WTC11 (cell line): Measurements from ENCODE around the gene INPP4B. TPM values are rescaled to one million over a fixed set of nuclear protein-coding genes. Genes with fewer than 3 reads are reported as not detected.

Experiments
- ATAC-seq: fragments of 200-7000 bp; cut with Tn5 transposase; 2 replicates; pipeline ENCODE4 v1.10.0; 2021; ENCODE audit warnings: mild to moderate bottlenecking, moderate library complexity
- CTCF ChIA-PET: fragments of 300-600 bp; sonication (Branson Sonifier 250); formaldehyde crosslinking; loops from one replicate; lab custom pipeline; 2021; ENCODE audit warnings: antibody characterized with exemption; lab: Charles Lee
- POLR2A ChIA-PET: fragments of 350-600 bp; sonication (Branson Sonifier 250); formaldehyde crosslinking; loops from one replicate; lab custom pipeline; 2021; ENCODE audit warnings: antibody characterized with exemption; lab: Charles Lee
- DNase-seq: peaks from one replicate; pipeline ENCODE4 v3.0.0; 2021; ENCODE audit warnings: low spot score
- H3K27ac Mint-ChIP-seq: 2 replicates; pipeline ENCODE4 v1.8.0; 2021; ENCODE audit warnings: mixed read lengths
- H3K27me3 Mint-ChIP-seq: 2 replicates; pipeline ENCODE4 v1.8.0; 2021; ENCODE audit warnings: low read depth, mild to moderate bottlenecking, moderate library complexity, mixed read lengths
- H3K36me3 Mint-ChIP-seq: 2 replicates; pipeline ENCODE4 v1.8.0; 2021; ENCODE audit warnings: mixed read lengths
- H3K4me1 Mint-ChIP-seq: 2 replicates; pipeline ENCODE4 v1.8.0; 2022; ENCODE audit warnings: mixed read lengths
- H3K4me3 Mint-ChIP-seq: 2 replicates; pipeline ENCODE4 v1.8.0; 2021; ENCODE audit warnings: mild to moderate bottlenecking, moderate library complexity, mixed read lengths
- H3K9me3 Mint-ChIP-seq: 2 replicates; pipeline ENCODE4 v1.8.0; 2021; ENCODE audit warnings: mixed read lengths
- AFF4 ChIP-seq: sonication (generic); formaldehyde crosslinking; IDR thresholded peaks from 2 replicates; pipeline ENCODE4 v1.8.1; 2023; ENCODE audit warnings: mild to moderate bottlenecking, missing genetic modification reagents, borderline replicate concordance
- ARID4B ChIP-seq: sonication (generic); formaldehyde crosslinking; IDR thresholded peaks from 2 replicates; pipeline ENCODE4 v1.8.0; 2023; ENCODE audit warnings: missing genetic modification reagents, mild to moderate bottlenecking, borderline replicate concordance
- CTCF ChIP-seq: fragments of 200-600 bp; IDR thresholded peaks from 2 replicates; pipeline ENCODE4 v1.8.0; 2022; ENCODE audit warnings: antibody characterized with exemption
- GTF2I ChIP-seq: fragments of 250-450 bp; sonication (Bioruptor Pico); conservative IDR thresholded peaks from 2 replicates; pipeline ENCODE4 v1.4.0; 2021; ENCODE audit warnings: mild to moderate bottlenecking
- KAT7 ChIP-seq: sonication (generic); formaldehyde crosslinking; IDR thresholded peaks from 2 replicates; pipeline ENCODE4 v1.8.1; 2023; ENCODE audit warnings: missing genetic modification reagents, mild to moderate bottlenecking, borderline replicate concordance
- MYBL2 ChIP-seq: sonication (generic); formaldehyde crosslinking; IDR thresholded peaks from 2 replicates; pipeline ENCODE4 v1.8.1; 2023; ENCODE audit warnings: mild to moderate bottlenecking, moderate library complexity, missing genetic modification reagents
- NR2C2 ChIP-seq: sonication (generic); formaldehyde crosslinking; IDR thresholded peaks from 2 replicates; pipeline ENCODE4 v1.8.0; 2022; ENCODE audit warnings: mild to moderate bottlenecking, missing genetic modification reagents
- SP1 ChIP-seq: sonication (generic); formaldehyde crosslinking; conservative IDR thresholded peaks from 2 replicates; pipeline ENCODE4 v1.8.1; 2022; ENCODE audit warnings: missing genetic modification reagents
- TEAD4 ChIP-seq: sonication (generic); formaldehyde crosslinking; IDR thresholded peaks from 2 replicates; pipeline ENCODE4 v1.8.0; 2022; ENCODE audit warnings: mild to moderate bottlenecking, missing genetic modification reagents
- USF1 ChIP-seq: sonication (generic); formaldehyde crosslinking; IDR thresholded peaks from 2 replicates; pipeline ENCODE4 v1.8.0; 2022; ENCODE audit warnings: mild to moderate bottlenecking, missing genetic modification reagents
- ZBTB21 ChIP-seq: sonication (generic); formaldehyde crosslinking; IDR thresholded peaks from 2 replicates; pipeline ENCODE4 v1.8.1; 2023; ENCODE audit warnings: mild to moderate bottlenecking, missing genetic modification reagents, borderline replicate concordance
- ZNF121 ChIP-seq: sonication (generic); formaldehyde crosslinking; IDR thresholded peaks from 2 replicates; pipeline ENCODE4 v1.8.0; 2023; ENCODE audit warnings: missing genetic modification reagents
- total RNA-seq: library from RNA; stranded (reverse); gene quantifications from 3 replicates; pipeline ENCODE4 v1.2.3, GENCODE V29; 2021
- TF ChIP-seq, protein P1 (sequence below): sonication (generic); formaldehyde crosslinking; IDR thresholded peaks from 2 replicates; pipeline ENCODE4 v1.8.0; 2022; ENCODE audit warnings: mild to moderate bottlenecking, missing genetic modification reagents

INPP4B gene
- total RNA-seq, 1 experiment from 2014 or later: 0.92 TPM

DNA sequence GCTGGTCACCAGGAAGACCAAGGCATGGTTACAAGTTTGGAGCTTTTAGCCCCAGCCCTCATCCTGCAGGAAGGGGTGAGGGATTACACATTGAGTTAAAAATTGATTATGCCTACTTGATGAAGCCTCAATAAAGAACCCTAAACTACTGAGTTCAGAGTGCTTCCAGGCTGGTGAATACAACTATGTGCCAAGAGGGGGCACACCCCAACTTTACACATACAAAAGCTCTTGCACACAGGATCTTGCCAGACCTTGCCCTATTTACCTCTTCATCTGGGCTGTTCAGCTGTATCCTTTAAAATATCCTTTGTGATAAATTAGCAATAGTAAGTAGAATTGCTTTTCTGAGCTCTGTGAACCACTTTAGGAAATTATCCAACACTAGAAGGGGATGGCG is 489.3 kb downstream of the INPP4B start:
- H3K9me3 Mint-ChIP-seq: peaks cover under 1% of the 10 kb centered on the region
- POLR2A ChIA-PET: no interaction called here
- H3K36me3 Mint-ChIP-seq: no peaks in the 10 kb centered on the region
- CTCF ChIA-PET: interaction anchor here (1.5 kb wide), 1 partner anchor 9 kb away, joined by 4 read pairs; no protein-coding TSS in a partner anchor
- H3K4me3 Mint-ChIP-seq: no peak overlapping the region
- no peak for DNase-seq
- no peak; the same call in 1 of the 2 replicates for ATAC-seq
- peaks cover 5% of the 10 kb centered on the region; the same call in 1 of the 2 replicates for H3K27me3 Mint-ChIP-seq
- no peak for TF ChIP-seq SP1 (CRISPR knock-in tag)
- no peak for TF ChIP-seq USF1
- no peak for TF ChIP-seq CTCF
- TF ChIP-seq, protein P1, sequence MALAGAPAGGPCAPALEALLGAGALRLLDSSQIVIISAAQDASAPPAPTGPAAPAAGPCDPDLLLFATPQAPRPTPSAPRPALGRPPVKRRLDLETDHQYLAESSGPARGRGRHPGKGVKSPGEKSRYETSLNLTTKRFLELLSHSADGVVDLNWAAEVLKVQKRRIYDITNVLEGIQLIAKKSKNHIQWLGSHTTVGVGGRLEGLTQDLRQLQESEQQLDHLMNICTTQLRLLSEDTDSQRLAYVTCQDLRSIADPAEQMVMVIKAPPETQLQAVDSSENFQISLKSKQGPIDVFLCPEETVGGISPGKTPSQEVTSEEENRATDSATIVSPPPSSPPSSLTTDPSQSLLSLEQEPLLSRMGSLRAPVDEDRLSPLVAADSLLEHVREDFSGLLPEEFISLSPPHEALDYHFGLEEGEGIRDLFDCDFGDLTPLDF (CRISPR knock-in tag): no peak
- TF ChIP-seq AFF4 (CRISPR knock-in tag): no peak
- TF ChIP-seq KAT7: no peak
- TF ChIP-seq ZNF121: no peak
- no peak for TF ChIP-seq ZBTB21 (CRISPR knock-in tag)
- H3K27ac Mint-ChIP-seq: no peak overlapping the region
- H3K4me1 Mint-ChIP-seq: peaks cover 24% of the 10 kb centered on the region

DNA sequence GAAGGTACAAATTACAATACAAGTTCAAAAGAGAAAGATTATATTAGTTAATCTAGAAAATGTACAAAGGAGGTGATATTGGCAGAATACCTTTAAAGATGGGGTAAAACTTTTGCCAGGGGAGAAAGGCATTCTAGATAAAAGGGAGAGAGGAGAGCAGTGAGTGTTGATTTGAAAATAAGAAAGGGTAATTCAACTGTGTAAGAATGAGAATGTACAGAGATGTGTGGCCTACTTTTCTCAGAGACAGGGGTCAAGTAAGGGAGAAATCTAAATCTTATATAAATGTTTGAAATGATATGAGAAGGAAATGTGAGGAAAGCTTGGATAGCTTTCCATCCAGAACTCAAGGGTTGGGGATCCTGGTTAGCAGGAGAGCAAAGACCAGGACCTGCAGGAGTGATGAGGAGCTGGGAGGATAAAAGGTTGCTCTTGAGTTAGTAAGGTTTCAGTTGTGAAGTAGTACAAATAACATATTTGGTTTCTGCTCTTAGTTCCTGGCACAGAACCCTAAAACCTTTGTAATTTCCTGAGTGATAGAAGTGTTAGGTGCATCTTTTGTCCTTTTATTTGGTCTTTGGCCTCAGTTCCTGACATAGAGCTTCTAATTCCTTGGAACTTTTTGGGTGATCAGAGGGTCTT is 489.9 kb downstream of the INPP4B start:
- H3K4me1 Mint-ChIP-seq: peaks cover 24% of the 10 kb centered on the region
- POLR2A ChIA-PET: no interaction called here
- H3K27ac Mint-ChIP-seq: no peak overlapping the region
- TF ChIP-seq GTF2I (CRISPR knock-in tag): no peak
- no peak for TF ChIP-seq NR2C2
- TF ChIP-seq MYBL2: no peak
- TF ChIP-seq TEAD4: no peak
- no peak for TF ChIP-seq ARID4B
- CTCF ChIA-PET: interaction anchor here (0.6 to 1.5 kb wide), 2 partner anchors 9 to 17 kb away, joined by 3 to 4 read pairs; no protein-coding TSS in a partner anchor
- DNase-seq (no peak), ATAC-seq (no peak)
- H3K9me3 Mint-ChIP-seq: no peaks in the 10 kb centered on the region
- H3K4me3 Mint-ChIP-seq: no peak overlapping the region
- H3K27me3 Mint-ChIP-seq: peaks cover 5% of the 10 kb centered on the region; the same call in 1 of the 2 replicates
- no peaks in the 10 kb centered on the region for H3K36me3 Mint-ChIP-seq
